Stomach (tissue), 4 donors: ENCODE data around the gene B3GNT3.

ENCODE experiments used
- POLR2A ChIP-seq, 4 donors: fragments of 450-650 bp; IDR thresholded peaks; one replicate each; pipeline ENCODE4 v1.6.1; 2016; ENCODE audit warnings: antibody characterized with exemption in 4 of 4, control low read depth in 2 of 4, mild to moderate bottlenecking in 1 of 4, moderate library complexity in 1 of 4
- TF ChIP-seq, protein P1 (sequence below), 7 experiments: fragments of 450-650 bp in 4 of 7; fragments of 200-600 bp in 3 of 7; sonication (generic) in 3 of 7; IDR thresholded peaks; one replicate each; pipeline ENCODE4 v1.5.1; 2016 to 2019; ENCODE audit warnings: antibody characterized with exemption in 7 of 7, control low read depth in 2 of 7, mild to moderate bottlenecking in 1 of 7

DNA sequence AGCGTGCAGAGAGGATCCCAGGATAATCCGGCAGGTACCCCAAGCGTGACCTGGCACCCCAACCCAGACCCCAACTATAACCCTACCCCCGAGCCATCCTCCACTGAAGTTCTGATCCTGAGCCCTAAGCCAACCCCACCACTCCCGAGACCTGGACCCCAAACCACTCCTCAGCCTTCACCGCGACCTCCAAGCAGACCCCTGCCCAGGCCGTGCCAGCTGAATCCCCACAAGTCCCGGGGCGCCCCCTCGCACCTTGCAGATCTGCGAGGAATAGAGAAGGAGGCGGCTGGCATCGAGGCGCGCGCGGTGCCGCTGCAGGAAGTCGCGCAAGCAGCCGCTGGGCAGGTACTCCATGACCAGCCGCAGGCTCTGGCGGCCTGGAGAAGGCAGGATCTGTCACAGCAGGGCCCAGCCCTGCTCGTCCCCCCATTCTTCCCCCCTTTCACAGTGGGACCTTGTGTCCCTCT is 36.5 kb downstream of the B3GNT3 start:
- TF ChIP-seq, protein P1, sequence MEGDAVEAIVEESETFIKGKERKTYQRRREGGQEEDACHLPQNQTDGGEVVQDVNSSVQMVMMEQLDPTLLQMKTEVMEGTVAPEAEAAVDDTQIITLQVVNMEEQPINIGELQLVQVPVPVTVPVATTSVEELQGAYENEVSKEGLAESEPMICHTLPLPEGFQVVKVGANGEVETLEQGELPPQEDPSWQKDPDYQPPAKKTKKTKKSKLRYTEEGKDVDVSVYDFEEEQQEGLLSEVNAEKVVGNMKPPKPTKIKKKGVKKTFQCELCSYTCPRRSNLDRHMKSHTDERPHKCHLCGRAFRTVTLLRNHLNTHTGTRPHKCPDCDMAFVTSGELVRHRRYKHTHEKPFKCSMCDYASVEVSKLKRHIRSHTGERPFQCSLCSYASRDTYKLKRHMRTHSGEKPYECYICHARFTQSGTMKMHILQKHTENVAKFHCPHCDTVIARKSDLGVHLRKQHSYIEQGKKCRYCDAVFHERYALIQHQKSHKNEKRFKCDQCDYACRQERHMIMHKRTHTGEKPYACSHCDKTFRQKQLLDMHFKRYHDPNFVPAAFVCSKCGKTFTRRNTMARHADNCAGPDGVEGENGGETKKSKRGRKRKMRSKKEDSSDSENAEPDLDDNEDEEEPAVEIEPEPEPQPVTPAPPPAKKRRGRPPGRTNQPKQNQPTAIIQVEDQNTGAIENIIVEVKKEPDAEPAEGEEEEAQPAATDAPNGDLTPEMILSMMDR (IDR thresholded peaks at IDR 0.05): no peak
- TF ChIP-seq POLR2A (IDR thresholded peaks at IDR 0.05): no peak
